Fibroblast of villous mesenchyme (primary cell): ENCODE measurements around the gene PPP3CA. TPM values are rescaled to one million over a fixed set of nuclear protein-coding genes. Genes with fewer than 3 reads are reported as not detected.

ENCODE experiments used
- DNase-seq: peaks from one replicate; pipeline ENCODE4 v3.0.0-alpha.2; 2010; ENCODE audit warnings: low read depth
- H3K4me3 ChIP-seq: 2 replicates; pipeline ENCODE4 v1.5.1; 2011; ENCODE audit warnings: low read depth, mild to moderate bottlenecking, low read length
- total RNA-seq: library from RNA; depleted of rRNA; stranded (reverse); fragments of >200 nt; gene quantifications from 2 replicates; pipeline ENCODE4 v1.2.3, GENCODE V29; 2012
- TF ChIP-seq, protein P1 (sequence below): IDR thresholded peaks from 2 replicates; pipeline ENCODE4 v1.5.1; 2012; ENCODE audit warnings: low read depth, mild to moderate bottlenecking, low read length; ENCODE audit not compliant: insufficient read depth

The PPP3CA gene
- total RNA-seq, 1 donor, result 47.9 TPM

DNA sequence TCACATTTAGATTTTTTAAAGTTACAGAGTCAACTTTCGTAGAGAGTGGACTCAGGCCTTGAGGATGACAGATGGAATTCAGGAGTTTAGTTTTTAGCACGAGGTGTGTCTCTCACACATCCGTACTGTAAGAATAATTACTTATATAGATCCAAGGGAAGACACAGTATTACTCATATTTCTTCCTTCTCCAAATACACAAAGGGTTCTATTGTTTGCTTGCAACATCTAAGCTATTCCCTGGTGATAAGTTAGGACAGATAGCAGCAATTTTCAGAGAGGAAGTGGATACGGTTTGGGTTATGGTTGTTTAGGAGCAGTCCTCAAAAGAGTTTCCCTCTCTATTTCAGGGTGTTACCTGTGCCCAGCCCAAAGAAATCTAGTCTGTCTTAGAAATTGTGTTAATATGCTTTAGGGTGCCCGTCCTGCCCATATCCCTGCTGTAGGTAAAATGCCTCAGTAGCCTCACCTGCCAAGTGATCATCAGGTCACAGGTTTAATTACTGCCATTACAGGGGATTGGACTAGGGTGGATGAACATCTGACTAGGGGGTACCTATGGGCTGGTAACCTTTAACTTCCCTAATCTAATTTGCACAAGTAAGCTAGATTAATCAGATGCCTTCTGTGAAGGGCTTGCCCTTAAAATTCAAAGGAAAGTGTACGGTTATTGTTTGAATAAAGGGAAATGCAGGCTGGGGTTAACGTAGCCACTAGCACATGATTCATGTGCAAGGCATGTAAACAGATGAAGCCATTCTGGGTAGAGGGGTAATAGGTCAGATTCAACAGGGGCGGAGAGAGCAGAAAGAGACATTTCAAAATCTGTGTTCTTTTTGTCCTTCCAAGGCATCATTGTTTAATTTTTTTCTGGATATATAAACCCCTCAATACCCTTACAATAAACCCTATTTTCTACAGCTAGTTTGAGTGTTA lies 8.7 kb upstream of the PPP3CA start:
- TF ChIP-seq, protein P1, sequence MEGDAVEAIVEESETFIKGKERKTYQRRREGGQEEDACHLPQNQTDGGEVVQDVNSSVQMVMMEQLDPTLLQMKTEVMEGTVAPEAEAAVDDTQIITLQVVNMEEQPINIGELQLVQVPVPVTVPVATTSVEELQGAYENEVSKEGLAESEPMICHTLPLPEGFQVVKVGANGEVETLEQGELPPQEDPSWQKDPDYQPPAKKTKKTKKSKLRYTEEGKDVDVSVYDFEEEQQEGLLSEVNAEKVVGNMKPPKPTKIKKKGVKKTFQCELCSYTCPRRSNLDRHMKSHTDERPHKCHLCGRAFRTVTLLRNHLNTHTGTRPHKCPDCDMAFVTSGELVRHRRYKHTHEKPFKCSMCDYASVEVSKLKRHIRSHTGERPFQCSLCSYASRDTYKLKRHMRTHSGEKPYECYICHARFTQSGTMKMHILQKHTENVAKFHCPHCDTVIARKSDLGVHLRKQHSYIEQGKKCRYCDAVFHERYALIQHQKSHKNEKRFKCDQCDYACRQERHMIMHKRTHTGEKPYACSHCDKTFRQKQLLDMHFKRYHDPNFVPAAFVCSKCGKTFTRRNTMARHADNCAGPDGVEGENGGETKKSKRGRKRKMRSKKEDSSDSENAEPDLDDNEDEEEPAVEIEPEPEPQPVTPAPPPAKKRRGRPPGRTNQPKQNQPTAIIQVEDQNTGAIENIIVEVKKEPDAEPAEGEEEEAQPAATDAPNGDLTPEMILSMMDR, result no peak
- peak; percentile 91 for DNase-seq
- H3K4me3 ChIP-seq, result no peak overlapping the region

GRCh38 chr4:101355246-101355645 lies 7.9 kb upstream of the PPP3CA start:
- no peak for DNase-seq
- TF ChIP-seq, protein P1, result no peak
- no peak overlapping the region for H3K4me3 ChIP-seq

DNA sequence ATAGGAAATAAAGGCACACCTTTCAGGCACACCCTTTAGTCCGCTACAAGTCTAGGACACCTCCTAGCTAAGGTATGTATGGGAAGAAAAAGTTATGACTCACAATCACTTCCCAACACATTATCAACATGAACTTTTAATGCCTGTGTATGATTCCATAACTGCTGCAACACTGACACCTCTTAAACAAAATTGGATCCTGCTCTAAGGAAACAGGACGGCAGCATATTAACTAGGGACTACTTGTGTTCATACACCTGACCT lies 2.4 kb upstream of the PPP3CA start:
- no peak overlapping the region for H3K4me3 ChIP-seq
- DNase-seq, result no peak
- TF ChIP-seq, protein P1, result no peak

DNA sequence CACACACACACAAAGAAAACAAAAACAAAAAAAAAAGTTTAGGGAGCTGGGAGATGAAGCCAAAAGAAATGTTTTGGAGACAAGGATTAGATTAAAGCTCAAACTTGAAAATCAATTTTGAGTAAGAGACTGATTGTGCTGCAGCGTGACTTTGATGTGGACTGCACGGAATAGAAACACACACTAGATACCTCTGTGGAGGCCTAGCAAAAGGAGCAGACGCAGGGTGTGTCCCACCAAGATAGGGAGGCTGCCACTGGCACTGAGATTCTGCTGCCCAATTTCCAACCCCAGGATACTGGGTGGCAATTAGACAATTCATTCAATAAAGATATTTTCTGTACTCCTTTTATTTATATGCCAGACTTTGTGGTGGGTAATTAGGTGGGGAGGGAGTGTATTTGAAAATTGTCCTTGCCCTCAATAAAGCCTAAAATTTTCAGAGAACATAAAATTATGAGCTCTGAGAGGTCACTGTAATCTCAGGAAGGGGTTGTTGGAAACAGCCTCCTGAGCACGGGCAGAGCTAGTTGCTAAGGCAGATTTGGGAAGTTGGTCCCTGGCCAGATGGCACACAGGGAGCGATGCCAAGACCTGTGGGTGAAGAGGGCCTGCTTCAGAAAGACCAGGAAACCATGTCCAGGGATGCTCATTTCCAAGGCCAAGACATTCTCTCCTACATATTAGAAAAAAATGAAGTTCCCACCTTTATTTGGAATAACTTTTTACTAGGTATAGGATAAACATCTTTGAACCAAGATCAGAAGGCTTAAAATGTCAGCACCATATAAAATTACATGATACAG lies 1.9 kb upstream of the PPP3CA start:
- TF ChIP-seq, protein P1, result no peak
- no peak for DNase-seq
- H3K4me3 ChIP-seq, result peak overlapping the region; percentile 83

DNA sequence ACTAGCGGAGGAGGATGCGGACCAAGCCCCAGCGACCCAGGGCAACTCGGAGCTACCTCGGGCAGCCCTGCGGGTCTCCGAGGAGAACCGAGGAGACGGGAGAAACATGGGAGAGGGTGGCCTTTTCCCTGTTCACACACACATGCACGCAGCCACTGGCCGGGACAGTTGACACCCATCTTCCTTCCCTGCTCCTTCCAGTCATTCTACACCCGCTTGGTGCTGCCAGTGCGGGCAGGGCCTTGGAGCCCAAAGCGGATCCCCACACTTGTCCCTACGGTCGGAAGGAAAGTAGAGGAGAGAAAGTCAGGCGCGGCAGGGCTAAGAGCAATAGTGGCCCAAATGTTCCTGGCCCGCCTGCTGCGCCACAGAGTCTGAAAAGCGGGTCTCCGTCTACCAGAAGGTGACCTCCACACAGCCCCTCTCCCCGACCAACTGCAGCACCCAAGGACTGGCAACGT lies 1.1 kb upstream of the PPP3CA start:
- DNase-seq, result no peak
- TF ChIP-seq, protein P1, result peak; percentile 4
- peak overlapping the region; percentile 83 for H3K4me3 ChIP-seq

DNA sequence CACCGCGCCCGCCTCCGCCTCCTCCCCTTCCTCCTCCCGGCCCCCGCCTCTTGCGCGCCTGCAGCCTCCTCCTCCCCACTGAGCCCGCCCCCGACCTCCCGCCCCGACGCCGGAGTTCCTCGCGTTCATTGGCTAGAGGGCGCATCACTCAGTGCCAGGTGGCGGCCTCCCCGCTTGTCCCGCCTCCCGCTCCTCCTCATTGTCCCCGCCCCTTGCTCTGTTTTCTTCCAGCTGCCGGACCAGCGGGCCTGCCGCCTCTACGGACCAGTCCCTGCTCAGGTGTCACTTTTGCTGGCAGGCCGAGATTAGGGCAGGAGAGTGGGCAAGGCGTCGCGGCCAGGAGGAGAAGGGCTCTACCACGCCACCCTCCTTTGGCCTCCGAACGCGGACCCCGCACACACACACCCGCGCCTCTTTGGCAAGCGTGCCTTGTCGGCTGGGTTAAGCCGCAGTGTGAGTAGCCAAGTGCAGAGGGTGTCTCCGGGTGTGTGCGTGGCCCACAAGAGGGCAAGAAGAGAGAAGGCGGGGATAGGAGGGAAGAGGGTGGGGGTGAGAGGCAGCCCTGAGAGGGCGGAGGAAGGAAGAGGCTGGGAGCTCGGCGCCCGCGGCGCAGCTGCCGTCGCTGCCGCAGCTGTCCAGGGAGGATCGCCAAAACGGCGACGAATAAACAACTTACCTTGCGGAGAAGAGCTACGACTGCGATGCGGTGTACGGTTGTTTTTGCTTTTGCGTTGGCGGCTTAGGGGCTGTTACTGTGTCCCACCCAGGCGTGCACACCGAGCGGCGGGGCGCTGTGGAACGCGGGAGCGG lies 436 bp upstream of the PPP3CA start:
- peak; percentile 98 for DNase-seq
- H3K4me3 ChIP-seq, result peak overlapping the region; percentile 86
- TF ChIP-seq, protein P1, result no peak
